K562 (cell line): ENCODE measurements around the gene EIF5. TPM values are rescaled to one million over a fixed set of nuclear protein-coding genes. Genes with fewer than 3 reads are reported as not detected.

Source experiments
- AFF4 ChIP-seq: sonication (generic); formaldehyde crosslinking; IDR thresholded peaks from 2 replicates; pipeline ENCODE4 v1.8.0; 2023; ENCODE audit warnings: mild to moderate bottlenecking, missing genetic modification reagents
- CC2D1A ChIP-seq: fragments of 450-650 bp; IDR thresholded peaks from 2 replicates; pipeline ENCODE4 v1.6.1; 2017; ENCODE audit warnings: mild to moderate bottlenecking
- CCNT2 ChIP-seq: IDR thresholded peaks from 2 replicates; pipeline ENCODE4 v1.6.1; 2011; ENCODE audit warnings: borderline replicate concordance, low read depth, mild to moderate bottlenecking, moderate library complexity, mixed read lengths, low read length; ENCODE audit not compliant: insufficient read length; ENCODE audit errors: extremely low read depth
- CREB3 ChIP-seq: fragments of 450-650 bp; conservative IDR thresholded peaks from 2 replicates; pipeline ENCODE4 v1.6.1; 2016; ENCODE audit warnings: missing genetic modification characterization, low read depth, mild to moderate bottlenecking, missing compliant biosample characterization, moderate library complexity
- CREB5 ChIP-seq: fragments of 250-450 bp; sonication (Bioruptor Pico); IDR thresholded peaks from 2 replicates; pipeline ENCODE4 v1.5.0; 2020; ENCODE audit warnings: mild to moderate bottlenecking
- ELF4 ChIP-seq: fragments of 450-650 bp; formaldehyde crosslinking; IDR thresholded peaks from 2 replicates; pipeline ENCODE4 v1.4.0; 2022; ENCODE audit warnings: missing genetic modification characterization
- GATAD2A ChIP-seq: fragments of 450-650 bp; IDR thresholded peaks from 2 replicates; pipeline ENCODE4 v1.6.1; 2017
- HCFC1 ChIP-seq: IDR thresholded peaks from 2 replicates; pipeline ENCODE4 v1.6.1; 2012; ENCODE audit warnings: low read depth, low read length, improper control_type of control experiment
- KDM2B ChIP-seq: fragments of 250-450 bp; sonication (Bioruptor Pico); IDR thresholded peaks from 2 replicates; pipeline ENCODE4 v1.8.0; 2021; ENCODE audit warnings: mild to moderate bottlenecking, moderate library complexity
- L3MBTL2 ChIP-seq: fragments of 450-650 bp; IDR thresholded peaks from 2 replicates; pipeline ENCODE4 v1.6.1; 2016; ENCODE audit warnings: mild to moderate bottlenecking, moderate library complexity
- POLR3G ChIP-seq: IDR thresholded peaks from 2 replicates; pipeline ENCODE4 v1.6.1; 2011; ENCODE audit not compliant: insufficient read length, insufficient replicate concordance; ENCODE audit errors: extremely low read depth
- SNAPC5 ChIP-seq: fragments of 250-450 bp; sonication (Bioruptor Pico); IDR thresholded peaks from 2 replicates; pipeline ENCODE4 v1.8.0; 2021; ENCODE audit warnings: moderate library complexity, mild to moderate bottlenecking, inconsistent platforms
- THAP12 ChIP-seq: fragments of 250-450 bp; sonication (Bioruptor Pico); IDR thresholded peaks from 2 replicates; pipeline ENCODE4 v1.9.0; 2021; ENCODE audit warnings: mild to moderate bottlenecking, inconsistent platforms
- ZBTB12 ChIP-seq: fragments of 250-450 bp; sonication (Bioruptor Pico); IDR thresholded peaks from 2 replicates; pipeline ENCODE4 v1.4.0; 2020
- ZNF133 ChIP-seq: fragments of 250-450 bp; sonication (Bioruptor Pico); IDR thresholded peaks from 2 replicates; pipeline ENCODE4 v1.4.0; 2020; ENCODE audit warnings: mild to moderate bottlenecking
- ZNF511 ChIP-seq: sonication (generic); formaldehyde crosslinking; IDR thresholded peaks from 2 replicates; pipeline ENCODE4 v1.8.0; 2022; ENCODE audit warnings: mild to moderate bottlenecking, missing genetic modification reagents
- polyA plus RNA-seq, 8 experiments: library from polyadenylated mRNA; depleted of rRNA in 4 of 8; stranded (reverse) in 5 of 8; unstranded in 3 of 8; fragments of >200 nt; fragmentation: Nextera tagmentation in 2 of 8; fragmentation: Illumina TruSeq in 1 of 8; extraction: Ambion mirVana in 2 of 8; extraction: Trizol in 1 of 8; gene quantifications; 2 replicates each; pipeline versions ENCODE4 v1.2.1 to v1.2.3, GENCODE V29; 2011 to 2014; ENCODE audit warnings: inconsistent platforms in 1 of 8, missing spikeins in 1 of 8
- total RNA-seq, 7 experiments: library from RNA; depleted of rRNA in 6 of 7; stranded (reverse); fragments of >200 nt in 6 of 7; fragmentation: Illumina TruSeq in 2 of 7; extraction: Trizol in 2 of 7; gene quantifications; 2 replicates each; pipeline versions ENCODE4 v1.2.1 to v1.2.3, GENCODE V29; 2011 to 2021; ENCODE audit warnings: low replicate concordance in 1 of 7

Gene EIF5
- total and polyA plus RNA-seq, 9 of the 15 experiments (the other 6 are each of a cell fraction or from before 2014, with no cell fraction given) = 92.7 to 442 (median 190) TPM

- no peak for TF ChIP-seq AFF4
- peak; percentile 59; the same call in 1 of the 2 replicates for TF ChIP-seq ZBTB12
- no peak for TF ChIP-seq CREB5 (CRISPR knock-in tag)
- peak; percentile 90; the same call in 1 of the 2 replicates for TF ChIP-seq CC2D1A
- TF ChIP-seq ZNF133 (CRISPR knock-in tag) = no peak
- peak; percentile 80; the same call in 1 of the 2 replicates for TF ChIP-seq GATAD2A
- no peak for TF ChIP-seq POLR3G
- no peak for TF ChIP-seq ZNF511
- no peak for TF ChIP-seq ELF4 (CRISPR knock-in tag)
- no peak for TF ChIP-seq SNAPC5 (CRISPR knock-in tag)
- TF ChIP-seq L3MBTL2 = 0 out of 2 replicates have a peak, but pooled peaks have one; percentile 32
- peak; percentile 66; the same call in 1 of the 2 replicates for TF ChIP-seq CREB3 (tag)
- no peak for TF ChIP-seq THAP12 (CRISPR knock-in tag)
- TF ChIP-seq HCFC1 = no peak
- no peak for TF ChIP-seq KDM2B (CRISPR knock-in tag)
- TF ChIP-seq CCNT2 = peak; percentile 39
Observed at GRCh38 chr14:103378038-103378854, 44.2 kb downstream of the EIF5 start (continued).
